Measurements from ENCODE around the gene FBRS. TPM values are rescaled to one million over a fixed set of nuclear protein-coding genes. Genes with fewer than 3 reads are reported as not detected.

The FBRS gene
- total and polyA plus RNA-seq, 2 donors (not counting 1 experiment from before 2014, with no cell fraction given) = 5.5 to 20.8 TPM

GRCh38 chr16:30622455-30623032, 35.7 kb upstream of the FBRS start:
- H2AFZ ChIP-seq (ENCODE audit: low read length) = no peak overlapping the region
- H3K27ac ChIP-seq (ENCODE audit: insufficient read depth, low read length) = no peak overlapping the region
- H3K79me2 ChIP-seq (ENCODE audit: control insufficient read depth, insufficient read depth, low read length) = no peaks in the 10 kb centered on the region
- H3K9me3 ChIP-seq (ENCODE audit: control insufficient read depth, insufficient read depth, low read depth, low read length) = no peaks in the 10 kb centered on the region
- peaks cover 12% of the 10 kb centered on the region for H3K27me3 ChIP-seq (ENCODE audit: control insufficient read depth, insufficient read depth, low read length)
- H4K20me1 ChIP-seq (ENCODE audit: control insufficient read depth, extremely low read depth, insufficient read depth, low read length) = no peaks in the 10 kb centered on the region
- no peaks in the 10 kb centered on the region for H3K4me1 ChIP-seq (ENCODE audit: control insufficient read depth, extremely low read depth, insufficient read depth, low read length)
- TF ChIP-seq CTCF (conservative IDR thresholded peaks at IDR 0.05 in 1 of 2, IDR thresholded peaks at IDR 0.05 in 1 of 2; ENCODE audit: low read depth in 1 of 2, low read length in 2 of 2) = no peak
- no peak for TF ChIP-seq EZH2 (IDR thresholded peaks at IDR 0.05; ENCODE audit: low read length, missing control alignments)
- H3K4me3 ChIP-seq (replicated peaks in 1 of 4; ENCODE audit: control extremely low read depth in 1 of 4, insufficient read depth in 1 of 4, low read depth in 3 of 4, low read length in 4 of 4) = no peak overlapping the region
- no peak overlapping the region for H3K9ac ChIP-seq (ENCODE audit: insufficient read depth, low read length)
- H3K4me2 ChIP-seq (ENCODE audit: extremely low read depth, insufficient read depth, low read length) = no peak overlapping the region
- H3K36me3 ChIP-seq (ENCODE audit: control insufficient read depth, insufficient read depth, low read length) = no peaks in the 10 kb centered on the region
- no peak for DNase-seq (ENCODE audit: low read depth in 2 of 2)

- H3K4me2 ChIP-seq (ENCODE audit: extremely low read depth, insufficient read depth, low read length) = no peak overlapping the region
- H3K9me3 ChIP-seq (ENCODE audit: control insufficient read depth, insufficient read depth, low read depth, low read length) = no peaks in the 10 kb centered on the region
- no peaks in the 10 kb centered on the region for H3K79me2 ChIP-seq (ENCODE audit: control insufficient read depth, insufficient read depth, low read length)
- no peak for DNase-seq (ENCODE audit: low read depth in 2 of 2)
- H4K20me1 ChIP-seq (ENCODE audit: control insufficient read depth, extremely low read depth, insufficient read depth, low read length) = no peaks in the 10 kb centered on the region
- H3K27ac ChIP-seq (ENCODE audit: insufficient read depth, low read length) = no peak overlapping the region
- H3K36me3 ChIP-seq (ENCODE audit: control insufficient read depth, insufficient read depth, low read length) = no peaks in the 10 kb centered on the region
- no peaks in the 10 kb centered on the region for H3K4me1 ChIP-seq (ENCODE audit: control insufficient read depth, extremely low read depth, insufficient read depth, low read length)
- TF ChIP-seq EZH2 (IDR thresholded peaks at IDR 0.05; ENCODE audit: low read length, missing control alignments) (no peak), CTCF (conservative IDR thresholded peaks at IDR 0.05 in 1 of 2, IDR thresholded peaks at IDR 0.05 in 1 of 2; ENCODE audit: low read depth in 1 of 2, low read length in 2 of 2) (no peak)
- H3K27me3 ChIP-seq (ENCODE audit: control insufficient read depth, insufficient read depth, low read length) = peaks cover 12% of the 10 kb centered on the region
- H3K4me3 ChIP-seq (replicated peaks in 1 of 4; ENCODE audit: control extremely low read depth in 1 of 4, insufficient read depth in 1 of 4, low read depth in 3 of 4, low read length in 4 of 4) = no peak overlapping the region
- no peak overlapping the region for H2AFZ ChIP-seq (ENCODE audit: low read length)
- H3K9ac ChIP-seq (ENCODE audit: insufficient read depth, low read length) = no peak overlapping the region
Measured at GRCh38 chr16:30623536-30624283, 34.5 kb upstream of the FBRS start.

GRCh38 chr16:30626236-30626635, 32.0 kb upstream of the FBRS start:
- TF ChIP-seq CTCF (conservative IDR thresholded peaks at IDR 0.05 in 1 of 2, IDR thresholded peaks at IDR 0.05 in 1 of 2; ENCODE audit: low read depth in 1 of 2, low read length in 2 of 2) = no peak
- TF ChIP-seq EZH2 (IDR thresholded peaks at IDR 0.05; ENCODE audit: low read length, missing control alignments) = no peak
- no peak overlapping the region for H3K27ac ChIP-seq (ENCODE audit: insufficient read depth, low read length)
- DNase-seq (ENCODE audit: low read depth in 2 of 2) = no peak
- H3K4me3 ChIP-seq (replicated peaks in 1 of 4; ENCODE audit: control extremely low read depth in 1 of 4, insufficient read depth in 1 of 4, low read depth in 3 of 4, low read length in 4 of 4) = no peak overlapping the region
- H3K4me1 ChIP-seq (ENCODE audit: control insufficient read depth, extremely low read depth, insufficient read depth, low read length) = no peaks in the 10 kb centered on the region
- no peak overlapping the region for H3K4me2 ChIP-seq (ENCODE audit: extremely low read depth, insufficient read depth, low read length)
- no peaks in the 10 kb centered on the region for H3K36me3 ChIP-seq (ENCODE audit: control insufficient read depth, insufficient read depth, low read length)
- H2AFZ ChIP-seq (ENCODE audit: low read length) = no peak overlapping the region
- H3K27me3 ChIP-seq (ENCODE audit: control insufficient read depth, insufficient read depth, low read length) = peaks cover 12% of the 10 kb centered on the region
- H3K9ac ChIP-seq (ENCODE audit: insufficient read depth, low read length) = no peak overlapping the region
- no peaks in the 10 kb centered on the region for H3K9me3 ChIP-seq (ENCODE audit: control insufficient read depth, insufficient read depth, low read depth, low read length)
- H3K79me2 ChIP-seq (ENCODE audit: control insufficient read depth, insufficient read depth, low read length) = no peaks in the 10 kb centered on the region
- H4K20me1 ChIP-seq (ENCODE audit: control insufficient read depth, extremely low read depth, insufficient read depth, low read length) = no peaks in the 10 kb centered on the region

All from fibroblast of lung (primary cell).